SKM-1 treated with dmso at 0.1 percent for 144 hours (cell line): ENCODE results near the gene PPP1R9A.

ENCODE experiments used
- DNase-seq: peaks from one replicate; lab custom pipeline; 2025; ENCODE audit not compliant: unreplicated experiment; lab: John Stamatoyannopoulos, UW

PPP1R9A gene

DNA sequence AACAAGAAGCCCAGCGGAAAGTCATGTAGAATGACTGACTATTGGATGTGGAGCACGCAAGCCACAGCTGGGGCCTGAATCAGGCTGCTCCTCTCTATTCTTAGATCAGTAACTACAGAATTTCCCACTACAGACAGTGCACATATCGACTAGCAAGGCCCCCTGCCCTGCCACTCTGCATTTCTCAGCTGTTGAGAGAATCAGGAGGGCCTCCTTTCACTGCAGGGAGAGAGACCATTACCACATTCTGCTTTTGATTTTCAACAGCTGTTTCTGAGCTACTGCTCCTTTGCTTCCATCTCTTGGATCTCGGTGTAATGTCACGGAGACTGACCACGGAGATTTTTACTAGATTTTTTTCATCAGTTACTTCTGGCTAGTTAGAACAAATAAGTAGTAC, 343.2 kb downstream of the PPP1R9A start:
- DNase-seq = no peak

DNA sequence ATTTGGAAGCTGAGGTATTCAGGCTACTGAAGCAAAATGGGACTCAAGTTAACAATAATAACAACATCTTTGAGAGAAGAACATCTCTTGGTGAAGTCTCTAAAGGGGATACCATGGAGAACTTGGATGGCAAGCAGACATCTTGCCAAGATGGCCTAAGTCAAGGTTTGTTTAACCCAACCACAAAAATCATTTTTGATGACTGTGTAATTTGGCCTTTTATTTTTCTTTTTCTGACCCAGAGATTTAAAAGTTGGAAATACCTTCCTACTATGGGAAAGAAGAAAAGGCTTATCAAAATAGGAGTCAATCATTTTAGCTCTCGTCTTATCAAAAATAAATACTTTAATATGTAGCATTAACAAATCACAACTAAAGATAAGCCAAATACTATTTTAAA, 344.6 kb downstream of the PPP1R9A start:
- DNase-seq = no peak

DNA sequence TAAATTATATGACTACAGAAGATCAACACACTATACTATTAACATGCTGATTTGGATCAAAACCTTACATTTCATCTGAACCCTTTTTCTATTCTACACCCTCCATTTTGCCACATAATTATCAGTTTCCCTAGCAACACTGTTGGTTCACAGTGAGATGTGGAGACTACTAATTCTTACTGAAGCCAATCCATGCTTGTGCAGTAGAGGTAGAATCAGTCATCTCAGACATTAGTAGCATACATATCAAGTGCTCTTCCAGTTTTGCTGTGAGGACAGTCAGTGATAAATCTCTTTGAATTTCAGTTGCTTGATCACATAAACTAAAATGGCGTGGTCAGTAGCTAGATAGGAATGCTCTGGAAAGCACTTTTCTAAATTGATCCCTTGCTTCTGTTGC, 346.6 kb downstream of the PPP1R9A start:
- DNase-seq = no peak

DNA sequence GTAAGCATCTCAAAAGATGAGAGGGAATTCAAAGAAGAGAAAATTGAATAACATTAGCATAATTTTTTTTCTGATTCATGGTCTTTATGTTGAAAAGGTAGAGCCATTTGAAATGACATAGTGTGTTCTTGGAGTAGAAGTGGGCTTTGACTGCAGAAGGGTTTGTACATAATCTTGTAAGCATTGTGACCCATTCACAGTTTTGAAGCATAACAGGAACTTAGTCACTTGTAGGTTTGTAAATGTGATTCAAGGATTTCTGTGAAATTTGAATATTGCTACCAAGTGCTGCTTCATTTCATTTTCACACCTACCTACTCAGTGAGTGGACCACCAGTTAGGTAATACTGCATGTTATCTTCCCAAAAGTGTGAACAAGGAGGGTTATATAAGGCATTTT, 348.3 kb downstream of the PPP1R9A start:
- DNase-seq = no peak

DNA sequence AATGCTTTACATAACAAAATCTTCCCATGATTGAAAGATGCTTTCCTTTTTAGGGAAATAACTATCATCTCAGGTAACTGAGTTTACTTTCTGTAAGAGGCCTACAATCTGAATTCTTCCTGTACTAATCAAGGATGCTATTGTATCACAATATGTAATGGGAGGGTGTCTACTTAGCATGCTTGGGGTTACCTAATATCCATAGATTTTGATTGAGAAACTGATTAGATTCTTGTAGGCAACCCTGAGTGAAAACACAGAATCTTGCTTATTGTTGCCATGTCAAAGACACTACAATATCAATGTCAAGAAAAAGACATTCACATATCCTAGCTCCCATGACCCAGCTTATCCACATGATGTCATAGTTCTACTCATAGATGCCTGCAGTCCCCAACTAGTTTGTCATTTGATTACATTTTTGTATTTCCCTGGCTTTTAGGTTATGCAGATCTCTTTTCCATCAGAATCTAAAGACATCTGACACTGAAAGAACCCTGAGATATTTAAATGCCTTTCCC, 354.6 kb downstream of the PPP1R9A start:
- no peak for DNase-seq

DNA sequence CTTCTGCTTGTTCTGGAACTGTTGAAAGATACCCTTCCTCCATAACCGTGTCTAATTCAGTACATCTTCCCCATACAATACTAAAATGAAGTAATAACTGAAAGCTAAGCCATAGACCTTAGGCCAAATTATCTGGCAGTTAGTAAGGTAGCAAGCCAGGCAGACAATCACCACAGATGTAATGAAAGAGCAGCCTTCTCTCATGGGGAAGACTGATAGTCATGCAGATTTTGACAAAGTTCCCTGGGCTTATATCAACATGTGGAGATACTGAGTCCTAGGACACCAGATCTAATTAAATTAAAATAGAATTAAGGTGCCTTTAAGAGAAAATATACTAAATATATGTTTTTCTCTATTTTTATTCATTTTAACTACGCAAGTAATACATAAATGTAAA, 355.5 kb downstream of the PPP1R9A start:
- no peak for DNase-seq

DNA sequence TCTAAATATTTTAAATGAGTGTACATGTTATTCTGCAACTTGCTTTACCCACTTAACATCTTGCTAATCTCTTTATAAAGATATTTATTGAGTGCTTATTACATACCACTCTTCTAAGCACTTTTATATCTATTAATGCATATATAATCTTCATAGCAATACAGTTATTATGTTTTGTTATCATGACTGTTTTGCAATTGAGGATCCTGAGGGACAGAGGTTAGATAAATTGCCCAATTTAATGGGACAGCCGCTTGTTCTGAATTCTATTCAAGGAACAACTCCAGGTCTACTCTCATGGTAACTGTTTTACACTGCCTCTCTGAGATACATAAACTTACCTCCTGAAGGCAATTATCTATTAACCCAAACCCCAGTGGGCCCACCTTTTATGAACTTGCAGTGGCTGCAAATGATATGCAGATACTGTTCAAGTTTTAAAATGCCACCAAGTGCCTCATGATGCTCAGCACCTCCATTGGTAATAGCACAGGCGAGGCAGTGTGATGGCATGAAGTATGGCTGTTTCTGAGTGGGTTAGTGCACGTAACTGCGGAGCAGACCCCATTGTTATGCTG, 356.5 kb downstream of the PPP1R9A start:
- DNase-seq = no peak

DNA sequence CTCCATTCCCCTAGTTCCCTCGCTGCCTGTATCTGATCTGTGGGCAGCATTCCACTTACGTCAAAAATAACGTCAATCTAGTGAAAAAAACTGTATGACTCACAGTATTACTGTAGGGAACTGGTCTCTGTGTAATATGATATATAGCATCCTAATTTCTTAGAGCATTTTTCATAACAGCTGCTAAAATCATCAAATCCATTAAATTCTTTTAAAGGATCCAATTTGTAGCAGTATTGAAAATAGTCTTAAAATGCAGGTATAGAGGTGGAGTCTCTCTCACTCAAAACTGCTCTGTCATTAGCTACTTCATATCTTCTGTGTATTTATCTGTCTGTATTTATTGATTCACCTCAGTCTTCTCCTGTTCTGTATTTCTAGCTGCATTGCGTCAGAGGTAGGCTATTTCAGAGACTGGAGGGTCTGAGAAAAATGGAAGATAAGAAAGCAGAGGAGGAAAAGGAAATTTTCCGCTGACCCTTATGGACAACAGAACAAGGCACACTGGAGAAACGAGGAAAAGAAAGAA, 357.0 kb downstream of the PPP1R9A start:
- DNase-seq = no peak

DNA sequence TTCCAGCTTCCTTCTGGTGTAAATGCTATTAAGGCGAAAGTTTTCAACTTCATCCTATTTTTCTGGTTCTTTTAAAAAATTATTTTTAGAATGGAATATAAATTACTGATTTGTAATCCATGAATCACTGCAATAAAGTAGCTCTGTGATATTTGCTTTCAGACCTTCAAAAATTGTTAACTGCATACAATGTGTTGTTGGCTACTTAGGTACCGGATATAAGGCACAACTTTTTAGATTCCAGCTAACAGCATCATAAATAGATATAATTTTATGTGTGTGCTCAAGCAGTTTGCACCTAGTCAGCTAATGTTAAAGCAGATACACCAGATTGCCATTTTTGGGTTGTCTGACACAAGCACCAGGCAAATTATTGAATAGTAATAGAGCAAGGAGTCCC, 358.2 kb downstream of the PPP1R9A start:
- no peak for DNase-seq

DNA sequence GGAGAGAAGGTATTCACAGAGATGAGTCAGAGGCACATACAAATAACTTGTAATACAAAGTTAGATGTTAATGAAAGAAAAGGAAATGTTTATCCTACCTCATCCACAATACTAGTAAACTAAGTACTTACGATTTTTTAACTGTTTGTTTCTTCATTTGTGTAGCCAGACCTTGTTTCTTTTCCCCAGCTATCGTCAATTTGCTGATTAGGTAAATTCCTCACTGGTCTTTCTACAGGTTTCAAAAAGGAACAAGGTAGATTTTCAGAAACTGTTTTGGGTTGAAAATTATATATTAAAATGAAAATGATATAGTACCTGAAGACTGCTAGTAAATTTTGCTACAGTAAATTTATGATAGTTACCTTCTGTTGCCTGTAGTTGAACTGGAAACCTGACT, 360.4 kb downstream of the PPP1R9A start:
- no peak for DNase-seq

DNA sequence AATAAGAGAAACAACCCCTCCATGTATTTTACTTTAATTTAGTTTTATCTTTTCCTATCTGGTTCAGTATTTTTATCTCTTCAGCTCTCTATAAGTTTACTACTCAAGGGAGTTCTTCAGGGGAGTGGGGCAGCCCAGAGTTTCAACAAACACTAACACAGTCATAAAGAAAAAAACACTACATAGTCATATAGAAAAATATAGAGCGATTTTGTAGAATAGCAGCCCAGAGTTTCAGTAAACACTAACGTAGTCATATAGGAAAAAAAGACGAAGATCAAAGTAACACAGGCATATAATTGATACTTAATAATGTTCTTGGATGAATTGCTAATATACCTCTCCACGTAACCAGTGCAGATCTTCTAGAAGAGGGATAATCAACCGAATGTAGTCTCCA, 362.2 kb downstream of the PPP1R9A start:
- no peak for DNase-seq

DNA sequence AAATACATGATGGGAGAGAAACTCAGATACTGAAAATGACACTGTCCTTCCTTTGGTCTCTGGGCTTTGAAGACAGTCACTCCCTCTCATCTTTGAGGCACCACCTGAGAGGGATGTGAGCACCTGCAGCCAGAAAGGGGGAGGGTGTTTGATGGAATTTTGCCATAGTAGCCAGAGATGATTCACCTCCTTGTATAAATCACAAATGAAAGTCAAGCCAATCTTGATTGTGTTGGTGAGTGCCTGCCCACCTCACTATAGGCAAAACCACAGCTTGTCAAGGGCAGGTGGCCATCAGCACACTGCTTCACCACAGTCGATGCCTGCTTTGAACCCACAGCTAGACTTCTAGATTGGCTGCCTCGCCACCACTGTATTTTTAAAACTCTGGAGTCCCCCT, 368.7 kb downstream of the PPP1R9A start:
- no peak for DNase-seq

DNA sequence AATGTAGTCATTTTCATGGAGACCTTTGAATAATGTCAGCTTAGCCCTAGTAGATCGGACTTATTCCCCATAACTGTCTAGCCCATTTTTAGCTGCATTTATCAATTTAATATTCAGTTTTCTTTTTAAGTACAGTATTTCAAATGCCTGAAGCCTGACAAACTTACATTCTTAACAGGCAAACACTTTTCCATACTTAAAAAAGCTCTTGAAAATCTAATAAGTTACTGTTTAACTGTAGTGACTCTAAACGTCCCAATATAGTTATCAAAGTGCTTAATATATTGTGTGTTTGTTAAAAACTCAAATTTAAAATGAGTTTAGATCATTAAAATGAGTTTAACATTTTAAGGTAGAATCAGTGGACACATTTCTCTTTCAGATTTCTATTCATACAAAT, 372.0 kb downstream of the PPP1R9A start:
- DNase-seq = no peak

DNA sequence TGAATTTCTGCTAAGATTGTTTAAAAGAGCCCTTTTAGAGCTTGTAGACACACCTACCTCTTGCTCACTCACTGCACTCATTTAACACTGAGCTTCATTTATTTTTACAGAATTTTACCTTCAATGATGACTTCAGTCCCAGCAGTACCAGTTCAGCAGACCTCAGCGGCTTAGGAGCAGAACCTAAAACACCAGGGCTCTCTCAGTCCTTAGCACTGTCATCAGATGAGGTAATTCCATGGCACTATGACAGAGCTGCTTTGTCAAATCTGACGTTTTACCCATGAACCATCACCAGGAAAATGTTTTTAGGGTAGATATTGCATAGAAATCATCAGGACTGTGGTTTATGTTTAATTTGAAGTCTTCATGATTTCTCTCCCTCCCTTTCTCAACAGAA, 378.7 kb downstream of the PPP1R9A start:
- no peak for DNase-seq

DNA sequence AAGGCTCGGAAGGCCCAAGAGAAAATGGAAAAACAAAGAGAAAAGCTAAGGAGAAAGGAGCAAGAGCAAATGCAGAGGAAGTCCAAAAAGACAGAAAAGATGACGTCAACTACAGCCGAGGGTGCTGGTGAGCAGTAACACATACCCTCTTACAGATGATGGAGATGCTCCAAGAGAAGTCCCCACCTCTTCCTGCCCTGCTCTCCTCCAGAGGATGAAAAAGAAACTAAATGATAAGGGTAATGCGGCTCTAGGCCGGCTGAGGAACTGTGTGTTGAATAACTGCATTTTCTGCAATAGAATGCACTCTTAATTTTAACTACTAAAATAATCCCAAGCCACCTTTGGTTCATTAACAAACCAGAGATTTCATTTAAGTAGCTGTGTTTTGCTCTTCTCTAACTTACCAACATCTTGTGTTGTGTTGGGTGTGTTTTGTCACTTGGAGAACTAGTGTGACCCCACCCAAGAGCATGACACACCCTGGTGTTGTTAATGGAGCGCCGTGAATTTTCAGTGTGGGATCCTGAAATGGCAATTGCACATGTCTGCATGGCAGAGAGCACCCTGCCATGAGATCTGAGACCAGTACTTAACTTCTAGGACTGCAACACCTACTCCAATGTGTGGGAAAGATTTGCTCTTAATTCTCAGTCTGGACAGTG, 382.9 kb downstream of the PPP1R9A start:
- no peak for DNase-seq

DNA sequence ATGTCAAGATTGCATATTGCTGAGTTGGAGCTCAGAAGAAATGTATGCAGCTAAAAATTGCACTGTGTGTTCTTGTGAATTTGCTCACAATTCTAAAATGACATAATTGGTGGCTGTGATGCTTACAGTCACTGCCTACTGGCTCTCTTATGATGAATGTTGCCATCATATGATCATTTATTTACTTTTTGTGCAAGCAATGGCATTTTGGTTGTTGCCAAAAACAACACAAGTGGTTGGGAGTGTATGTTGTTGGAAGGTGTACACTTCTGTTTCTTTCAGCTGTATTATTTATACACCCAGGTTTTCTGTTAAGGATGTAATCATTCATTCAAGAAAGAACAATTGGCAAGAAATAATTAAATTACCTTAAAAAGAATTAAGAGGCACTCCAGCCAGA, 388.0 kb downstream of the PPP1R9A start:
- DNase-seq = no peak

DNA sequence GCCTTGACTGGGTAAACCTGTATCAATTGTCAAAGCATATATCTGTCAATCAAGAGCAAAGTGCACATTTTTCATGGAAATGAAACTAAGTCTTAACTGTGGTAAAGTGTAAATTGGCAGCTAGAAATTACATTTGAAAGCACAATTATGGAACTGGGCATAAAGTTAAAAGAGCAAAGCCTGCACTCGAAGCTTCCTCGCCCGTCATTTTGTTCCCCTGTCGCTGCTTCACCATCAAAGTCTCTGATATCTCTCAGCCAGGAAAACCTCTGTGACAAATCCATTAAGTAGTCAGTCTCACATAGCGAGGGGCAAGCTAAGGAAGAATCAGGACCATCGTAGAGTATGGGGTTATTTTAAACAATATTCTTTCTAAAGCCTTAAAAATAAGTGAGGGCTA, 389.1 kb downstream of the PPP1R9A start:
- DNase-seq = no peak

DNA sequence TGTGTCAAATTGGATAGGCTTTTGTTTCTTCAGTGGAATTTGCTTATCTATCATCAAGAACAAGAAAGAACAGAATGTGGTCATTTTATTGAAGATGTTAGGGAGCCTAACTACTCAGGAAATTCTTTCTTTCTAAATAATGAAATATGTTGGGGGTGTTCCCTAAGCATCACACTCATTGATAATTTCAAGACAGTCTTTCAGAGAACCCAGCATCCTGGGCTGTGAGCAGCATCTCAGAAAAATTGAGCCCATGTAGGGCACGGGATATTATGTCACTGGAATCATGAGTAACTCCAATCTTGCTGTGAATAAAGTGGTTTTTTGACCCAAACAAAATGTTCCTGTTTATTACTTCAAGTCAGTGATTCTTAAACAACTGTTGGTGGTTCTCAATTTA, 389.6 kb downstream of the PPP1R9A start:
- no peak for DNase-seq

DNA sequence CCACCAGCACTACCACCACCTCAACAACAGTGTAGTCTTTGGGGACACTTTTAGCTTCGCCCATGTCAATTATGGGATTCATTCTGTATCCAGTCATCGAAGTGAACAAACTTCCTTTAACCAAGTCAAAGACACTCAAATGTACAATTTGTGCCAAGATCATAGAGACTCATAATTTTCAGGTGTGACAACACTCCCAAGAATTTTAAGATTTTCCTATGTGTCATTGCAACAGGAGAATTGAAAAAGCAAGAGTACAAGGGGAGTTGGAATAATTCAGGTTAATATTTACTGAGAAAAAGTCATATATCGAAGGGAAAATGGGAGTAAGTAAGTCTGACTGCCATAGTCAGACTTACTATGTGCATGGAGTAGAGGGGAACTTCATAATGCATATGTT, 390.7 kb downstream of the PPP1R9A start:
- no peak for DNase-seq

DNA sequence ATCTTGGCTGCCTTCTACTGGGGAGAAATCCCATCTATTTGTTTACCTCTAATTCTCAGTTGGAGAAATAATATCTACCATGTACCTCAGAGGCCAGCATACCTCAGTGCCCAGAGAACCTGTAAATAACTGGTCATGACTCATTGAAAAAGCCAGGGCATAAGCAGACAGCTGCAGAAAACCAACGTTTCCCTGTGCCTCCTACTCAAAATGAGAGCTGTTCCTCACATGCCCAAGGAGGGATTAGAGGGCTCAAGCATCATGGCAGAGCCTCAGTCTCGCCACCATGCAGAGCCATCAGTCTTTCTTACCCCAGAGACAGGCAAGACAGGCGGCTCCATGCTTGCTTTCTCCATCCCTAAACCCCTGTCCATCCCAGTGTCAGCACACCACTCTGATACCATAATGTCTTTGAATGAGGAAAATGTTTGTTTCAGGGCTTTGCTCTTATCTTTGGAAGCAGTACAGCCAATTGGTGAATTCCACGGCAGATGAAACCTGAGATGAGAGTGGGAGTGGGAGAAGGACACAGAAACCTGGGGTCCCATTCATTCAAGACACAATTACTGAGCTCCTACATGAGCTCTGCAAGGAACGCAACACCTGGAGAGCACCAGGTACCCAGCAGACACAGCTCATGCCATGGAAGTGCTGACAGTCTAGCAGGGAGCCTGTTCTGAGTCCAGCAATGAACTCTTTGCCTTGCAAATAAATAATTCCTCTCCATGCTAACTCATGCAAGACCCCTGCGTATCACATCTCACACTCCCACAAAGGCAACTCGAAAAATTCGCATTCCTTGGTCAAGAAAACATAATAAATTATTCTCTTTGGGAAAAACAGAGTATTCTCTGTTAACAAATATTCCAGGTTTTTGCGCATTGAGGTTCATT, 395.9 kb downstream of the PPP1R9A start:
- DNase-seq = no peak

DNA sequence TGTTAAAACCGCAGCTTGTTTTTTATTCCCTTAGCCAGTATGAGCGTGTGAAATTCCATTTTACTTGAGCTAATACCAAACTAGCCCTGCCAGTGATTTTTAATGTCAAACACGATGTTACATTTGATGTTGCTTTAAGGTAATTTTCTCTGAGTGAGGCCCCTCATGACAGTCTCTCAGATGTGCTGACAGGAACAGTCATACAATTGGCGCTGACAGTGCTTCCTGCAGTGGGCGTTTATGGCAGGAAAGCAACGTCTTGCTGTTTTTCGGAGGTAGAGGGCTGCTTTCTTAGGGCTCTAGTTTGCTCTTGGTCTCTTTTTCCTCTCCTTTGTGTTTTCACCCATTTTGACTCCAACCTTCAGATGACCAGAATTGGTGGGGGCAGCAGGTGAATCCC, 397.6 kb downstream of the PPP1R9A start:
- DNase-seq = no peak

DNA sequence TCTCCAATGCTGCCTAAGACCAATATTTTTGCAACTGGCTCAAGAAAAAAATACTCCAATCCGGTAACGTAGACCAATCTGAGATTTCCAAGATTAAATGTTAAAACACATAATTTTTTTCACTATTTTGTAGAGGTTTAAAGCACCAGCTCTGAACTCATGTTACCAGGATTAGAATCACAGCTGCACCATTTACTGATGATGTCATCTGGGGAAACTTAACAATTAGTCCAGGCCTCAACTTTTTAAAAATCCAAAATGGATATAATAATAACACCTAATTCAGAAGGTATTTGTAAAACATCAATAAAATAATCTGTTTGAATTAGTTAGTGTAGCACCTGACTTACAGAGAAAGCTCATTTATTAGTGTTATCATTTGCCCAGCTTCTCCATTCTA, 402.6 kb downstream of the PPP1R9A start:
- no peak for DNase-seq
